Measurements from ENCODE around the gene WIPI1.

- no peak for TF ChIP-seq CTCF (IDR thresholded peaks at IDR 0.05; ENCODE audit: low read depth, low read length)
- TF ChIP-seq EZH2phosphoT487 (IDR thresholded peaks at IDR 0.05; ENCODE audit: low read depth) = no peak
Observed at GRCh38 chr17:68433211-68433610, 24.1 kb downstream of the WIPI1 start.

Data from OCI-LY3 (cell line).